Astrocyte (in vitro differentiated cells and primary cell): ENCODE results near the gene NCAPG2.

Source experiments
- EZH2 ChIP-seq: IDR thresholded peaks from 2 replicates; pipeline ENCODE4 v1.6.1; 2012; ENCODE audit warnings: mild to moderate bottlenecking, low read length, inconsistent platforms; ENCODE audit not compliant: insufficient read depth
- TF ChIP-seq, protein P1 (sequence below): IDR thresholded peaks from 2 replicates; pipeline ENCODE4 v1.5.1; 2011; ENCODE audit warnings: low read depth, mild to moderate bottlenecking, inconsistent platforms, low read length, moderate library complexity; ENCODE audit not compliant: insufficient read depth

- TF ChIP-seq, protein P1, sequence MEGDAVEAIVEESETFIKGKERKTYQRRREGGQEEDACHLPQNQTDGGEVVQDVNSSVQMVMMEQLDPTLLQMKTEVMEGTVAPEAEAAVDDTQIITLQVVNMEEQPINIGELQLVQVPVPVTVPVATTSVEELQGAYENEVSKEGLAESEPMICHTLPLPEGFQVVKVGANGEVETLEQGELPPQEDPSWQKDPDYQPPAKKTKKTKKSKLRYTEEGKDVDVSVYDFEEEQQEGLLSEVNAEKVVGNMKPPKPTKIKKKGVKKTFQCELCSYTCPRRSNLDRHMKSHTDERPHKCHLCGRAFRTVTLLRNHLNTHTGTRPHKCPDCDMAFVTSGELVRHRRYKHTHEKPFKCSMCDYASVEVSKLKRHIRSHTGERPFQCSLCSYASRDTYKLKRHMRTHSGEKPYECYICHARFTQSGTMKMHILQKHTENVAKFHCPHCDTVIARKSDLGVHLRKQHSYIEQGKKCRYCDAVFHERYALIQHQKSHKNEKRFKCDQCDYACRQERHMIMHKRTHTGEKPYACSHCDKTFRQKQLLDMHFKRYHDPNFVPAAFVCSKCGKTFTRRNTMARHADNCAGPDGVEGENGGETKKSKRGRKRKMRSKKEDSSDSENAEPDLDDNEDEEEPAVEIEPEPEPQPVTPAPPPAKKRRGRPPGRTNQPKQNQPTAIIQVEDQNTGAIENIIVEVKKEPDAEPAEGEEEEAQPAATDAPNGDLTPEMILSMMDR: peak; percentile 23
- no peak for TF ChIP-seq EZH2
Observed at GRCh38 chr7:158646766-158647474, 57.7 kb downstream of the NCAPG2 start.
